GM18526 (cell line): Measurements from ENCODE around the gene PHPT1.
"Not testable (repeated sequence)": the region's sequence is repeated elsewhere in the genome, so short reads cannot be mapped to it uniquely, and the experiment has no call there.

Experiments used
- POLR2A ChIP-seq: IDR thresholded peaks from 3 replicates; pipeline ENCODE4 v1.6.1; 2011; ENCODE audit not compliant: insufficient read length; ENCODE audit errors: extremely low read depth

The PHPT1 gene

GRCh38 chr9:136831002-136831719 is 18.0 kb upstream of the PHPT1 start:
- TF ChIP-seq POLR2A = no peak

- TF ChIP-seq POLR2A = no peak
Observed at GRCh38 chr9:136831720-136832104, 17.5 kb upstream of the PHPT1 start.

GRCh38 chr9:136832581-136832980 is 16.6 kb upstream of the PHPT1 start:
- TF ChIP-seq POLR2A = no peak

GRCh38 chr9:136835162-136835931 is 13.9 kb upstream of the PHPT1 start:
- no peak for TF ChIP-seq POLR2A

GRCh38 chr9:136835932-136836904 is 13.0 kb upstream of the PHPT1 start:
- no peak for TF ChIP-seq POLR2A

- TF ChIP-seq POLR2A = no peak
Observed at GRCh38 chr9:136837146-136837855, 11.9 kb upstream of the PHPT1 start.

GRCh38 chr9:136838314-136839228 is 10.6 kb upstream of the PHPT1 start:
- TF ChIP-seq POLR2A = no peak

- TF ChIP-seq POLR2A = no peak
Observed at GRCh38 chr9:136839229-136840139, 9.7 kb upstream of the PHPT1 start.

GRCh38 chr9:136840140-136840876 is 8.9 kb upstream of the PHPT1 start:
- TF ChIP-seq POLR2A = no peak

GRCh38 chr9:136840877-136841645 is 8.1 kb upstream of the PHPT1 start:
- no peak for TF ChIP-seq POLR2A

- not testable (repeated sequence) for TF ChIP-seq POLR2A
Observed at GRCh38 chr9:136842380-136842948, 6.7 kb upstream of the PHPT1 start, which contains the start of gene AJM1. AJM1 (plus strand) TSS chr9:136842478; CDS start chr9:136844415, 1,937 bp downstream.
